ENCODE data around the gene SERPINE3. TPM values are rescaled to one million over a fixed set of nuclear protein-coding genes. Genes with fewer than 3 reads are reported as not detected.

The SERPINE3 gene
- total and polyA plus RNA-seq, 8 donors, result 0.55 TPM; not detected in 7

GRCh38 chr13:51385114-51385513, 45.6 kb downstream of the SERPINE3 start:
- Histone ChIP-seq H3K27ac (no peak overlapping the region), H3K27me3 (no peaks in the 10 kb centered on the region), H3K36me3 (peaks cover 9 to 67% (median 48%) of the 10 kb centered on the region in 4 donors), H3K4me1 (peaks cover 0 to 8% (median 0%) of the 10 kb centered on the region in 4 donors), H3K9me3 (no peaks in the 10 kb centered on the region), H3K4me3 (no peak overlapping the region)
- no peak for DNase-seq
- intact Hi-C loops (cut with DNase I; ENCODE audit: low total_unique reads), result no loop called here
- TF ChIP-seq POLR2AphosphoS5 (IDR thresholded peaks at IDR 0.05) (no peak), EP300 (IDR thresholded peaks at IDR 0.05) (no peak), POLR2A (IDR thresholded peaks at IDR 0.05) (no peak), CTCF (IDR thresholded peaks at IDR 0.05) (no peak)
- WGBS, 5 donors, result 90 to 97% (median 96%) methylated on average over 2 of the region's 2 CpGs

DNA sequence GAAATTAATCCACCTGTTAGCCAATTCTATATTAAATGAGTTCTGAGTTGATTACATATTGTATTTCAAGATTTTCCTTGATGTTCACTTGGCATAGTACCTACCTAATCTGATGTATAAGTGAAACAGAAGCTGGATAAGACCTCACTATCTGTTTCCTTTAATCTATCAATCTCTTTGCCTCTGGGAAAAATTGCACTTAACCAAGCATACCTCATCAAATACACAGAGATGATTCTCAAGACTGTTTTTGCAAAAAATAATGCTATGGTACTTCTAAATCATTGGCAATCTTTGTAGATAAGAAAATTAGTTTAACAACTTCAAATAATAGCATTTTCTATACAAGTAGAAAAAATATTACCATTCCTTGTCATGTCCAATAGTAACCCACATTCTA, 55.2 kb downstream of the SERPINE3 start:
- intact Hi-C loops (cut with DNase I; ENCODE audit: low total_unique reads), result no loop called here

DNA sequence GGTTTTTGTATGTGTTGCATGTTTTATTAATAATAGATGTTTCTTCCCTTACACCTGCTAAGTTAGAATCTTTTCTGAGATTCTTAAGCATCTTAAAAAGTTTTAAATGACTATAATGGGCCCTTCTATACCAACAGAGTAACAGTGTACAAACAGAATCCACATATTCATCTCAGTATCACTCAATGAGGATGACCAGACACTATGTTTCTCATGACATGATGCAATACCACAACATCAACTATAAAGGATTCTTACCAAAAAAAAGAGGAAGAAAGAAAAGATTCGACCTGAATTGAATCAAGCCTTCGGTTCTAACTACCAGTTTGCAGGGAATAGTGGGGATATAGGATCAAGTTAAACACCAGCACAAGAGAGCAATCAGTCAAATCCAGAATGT, 56.9 kb downstream of the SERPINE3 start:
- Histone ChIP-seq H3K36me3 (peaks cover 4 to 28% (median 12%) of the 10 kb centered on the region in 4 donors), H3K4me1 (peaks cover 12 to 28% (median 18%) of the 10 kb centered on the region in 4 donors), H3K27ac (peak overlapping the region in 2 of 5 donors; percentile 23 to 44), H3K27me3 (no peaks in the 10 kb centered on the region), H3K4me3 (no peak overlapping the region), H3K9me3 (no peaks in the 10 kb centered on the region)
- TF ChIP-seq CTCF (IDR thresholded peaks at IDR 0.05), result no peak
- TF ChIP-seq POLR2A (IDR thresholded peaks at IDR 0.05), result no peak
- no peak for TF ChIP-seq EP300 (IDR thresholded peaks at IDR 0.05)
- no peak for TF ChIP-seq POLR2AphosphoS5 (IDR thresholded peaks at IDR 0.05)
- intact Hi-C loops (cut with DNase I; ENCODE audit: low total_unique reads), result no loop called here
- DNase-seq, result no peak
- WGBS, 5 donors, result 74 to 85% (median 82%) methylated on average over 2 of the region's 2 CpGs

More for the DNA sequence above, 55.2 kb downstream of the SERPINE3 start:
- H3K4me3 ChIP-seq, result no peak overlapping the region
- no peak for TF ChIP-seq POLR2AphosphoS5 (IDR thresholded peaks at IDR 0.05)
- no peak for TF ChIP-seq CTCF (IDR thresholded peaks at IDR 0.05)
- TF ChIP-seq POLR2A (IDR thresholded peaks at IDR 0.05), result no peak
- TF ChIP-seq EP300 (IDR thresholded peaks at IDR 0.05), result no peak
- no peak for DNase-seq
- H3K27me3 ChIP-seq, result no peaks in the 10 kb centered on the region
- no peak overlapping the region for H3K27ac ChIP-seq
- H3K9me3 ChIP-seq, result no peaks in the 10 kb centered on the region
- H3K36me3 ChIP-seq, result peaks cover 4 to 26% (median 11%) of the 10 kb centered on the region in 4 donors
- H3K4me1 ChIP-seq, result peaks cover 12 to 28% (median 18%) of the 10 kb centered on the region in 4 donors

GRCh38 chr13:51397262-51397941, 57.9 kb downstream of the SERPINE3 start:
- TF ChIP-seq POLR2A (IDR thresholded peaks at IDR 0.05) (no peak), POLR2AphosphoS5 (IDR thresholded peaks at IDR 0.05) (peak in 1 of 3 donors; percentile 25), CTCF (IDR thresholded peaks at IDR 0.05) (no peak), EP300 (IDR thresholded peaks at IDR 0.05) (no peak)
- DNase-seq, result peak in 1 of 2 donors; percentile 41
- intact Hi-C loops (cut with DNase I; ENCODE audit: low total_unique reads), result no loop called here

More at GRCh38 chr13:51397262-51397941, 57.9 kb downstream of the SERPINE3 start:
- Histone ChIP-seq H3K27ac (peak overlapping the region in 4 of 5 donors; percentile 5 to 44 (median 17)), H3K27me3 (no peaks in the 10 kb centered on the region), H3K9me3 (no peaks in the 10 kb centered on the region), H3K36me3 (peaks cover 4 to 28% (median 12%) of the 10 kb centered on the region in 4 donors), H3K4me3 (no peak overlapping the region), H3K4me1 (peaks cover 12 to 37% (median 18%) of the 10 kb centered on the region in 4 donors)
- WGBS, 5 donors, result 61 to 71% (median 66%) methylated on average over 6 of the region's 6 CpGs
